Liver (tissue), 3 donors: ENCODE measurements around the gene ANKMY1.

Experiments used
- FOXA1 ChIP-seq: IDR thresholded peaks from 2 replicates; pipeline ENCODE4 v1.6.1; 2016; ENCODE audit warnings: antibody characterized with exemption
- GABPA ChIP-seq, 2 donors: IDR thresholded peaks in 1 of 2; conservative IDR thresholded peaks in 1 of 2; 2 replicates each; pipeline ENCODE4 v1.6.1; 2016; ENCODE audit warnings: antibody characterized with exemption in 2 of 2, mild to moderate bottlenecking in 1 of 2, moderate library complexity in 1 of 2
- HNF4G ChIP-seq: IDR thresholded peaks from 2 replicates; pipeline ENCODE4 v1.6.1; 2016; ENCODE audit warnings: antibody characterized with exemption
- MAX ChIP-seq: IDR thresholded peaks from 2 replicates; pipeline ENCODE4 v1.6.1; 2016; ENCODE audit warnings: antibody characterized with exemption
- TF ChIP-seq, protein P1 (sequence below): fragments of 150-350 bp; IDR thresholded peaks from 2 replicates; pipeline ENCODE4 v1.5.1; 2017; ENCODE audit warnings: improper control_type of control experiment, low read depth, low read length; ENCODE audit not compliant: missing input control
- donor health status: healthy.
- donor health status: healthy.

DNA sequence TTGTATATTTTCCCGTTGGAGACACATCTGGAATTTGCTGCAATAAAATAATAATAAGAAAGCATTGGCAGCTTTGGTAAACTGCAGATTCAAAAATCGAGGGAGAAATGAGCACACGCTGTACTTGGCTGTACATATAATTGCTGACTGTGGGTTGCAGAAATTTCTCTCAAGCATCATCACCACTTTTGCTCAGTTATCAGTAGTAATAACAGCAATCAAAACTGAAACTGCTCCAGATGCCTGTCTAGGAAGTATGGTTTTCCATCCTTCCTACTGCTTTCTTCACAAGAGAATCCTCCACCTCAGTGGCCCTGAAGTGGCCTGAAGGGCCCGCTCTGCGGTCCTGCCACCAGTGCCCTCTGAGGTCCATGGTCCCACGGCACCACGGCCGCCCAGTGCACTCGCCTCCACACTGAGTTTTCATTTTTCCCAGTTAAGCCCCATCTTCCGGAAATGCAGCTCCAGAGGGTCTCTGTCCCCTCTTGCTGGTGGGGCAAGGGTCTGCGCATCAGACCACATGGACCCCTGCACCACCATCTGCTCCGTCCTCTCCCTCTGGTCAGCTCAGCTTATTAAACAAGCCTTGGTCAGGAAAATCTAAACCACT, 6.3 kb upstream of the ANKMY1 start:
- TF ChIP-seq, protein P1, sequence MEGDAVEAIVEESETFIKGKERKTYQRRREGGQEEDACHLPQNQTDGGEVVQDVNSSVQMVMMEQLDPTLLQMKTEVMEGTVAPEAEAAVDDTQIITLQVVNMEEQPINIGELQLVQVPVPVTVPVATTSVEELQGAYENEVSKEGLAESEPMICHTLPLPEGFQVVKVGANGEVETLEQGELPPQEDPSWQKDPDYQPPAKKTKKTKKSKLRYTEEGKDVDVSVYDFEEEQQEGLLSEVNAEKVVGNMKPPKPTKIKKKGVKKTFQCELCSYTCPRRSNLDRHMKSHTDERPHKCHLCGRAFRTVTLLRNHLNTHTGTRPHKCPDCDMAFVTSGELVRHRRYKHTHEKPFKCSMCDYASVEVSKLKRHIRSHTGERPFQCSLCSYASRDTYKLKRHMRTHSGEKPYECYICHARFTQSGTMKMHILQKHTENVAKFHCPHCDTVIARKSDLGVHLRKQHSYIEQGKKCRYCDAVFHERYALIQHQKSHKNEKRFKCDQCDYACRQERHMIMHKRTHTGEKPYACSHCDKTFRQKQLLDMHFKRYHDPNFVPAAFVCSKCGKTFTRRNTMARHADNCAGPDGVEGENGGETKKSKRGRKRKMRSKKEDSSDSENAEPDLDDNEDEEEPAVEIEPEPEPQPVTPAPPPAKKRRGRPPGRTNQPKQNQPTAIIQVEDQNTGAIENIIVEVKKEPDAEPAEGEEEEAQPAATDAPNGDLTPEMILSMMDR: no peak
- TF ChIP-seq GABPA (IDR thresholded peaks at IDR 0.05 in 1 of 2, conservative IDR thresholded peaks at IDR 0.05 in 1 of 2) (no peak), FOXA1 (no peak), HNF4G (no peak), MAX (no peak)
